Epithelial cell of alveolus of lung (primary cell): ENCODE results near the gene CNTNAP3. TPM values are rescaled to one million over a fixed set of nuclear protein-coding genes. Genes with fewer than 3 reads are reported as not detected.

ENCODE experiments used
- total RNA-seq: library from RNA; depleted of rRNA; stranded (reverse); fragments of >200 nt; gene quantifications from 2 replicates; pipeline ENCODE4 v1.2.1, GENCODE V29; 2015

Gene CNTNAP3
- total RNA-seq = 1.6 and 4.4 TPM in 2 replicates

GRCh38 chr9:39287980-39288379 lies at the start of gene CNTNAP3:
Gene CNTNAP3, minus strand, starts transcription at chr9:39288167. Its CDS starts 103 bp downstream, at chr9:39288064.

Other genes starting within 250 kb of the CNTNAP3 start
- gene SPATA31A1, start 67.5 kb upstream of the CNTNAP3 start, total RNA-seq = not detected in 2 replicates